WI38 (cell line): ENCODE measurements around the gene HDAC8.

Experiments
- H3K4me3 ChIP-seq: 2 replicates; pipeline ENCODE4 v1.5.1; 2011; ENCODE audit warnings: low read depth, mild to moderate bottlenecking, control low read depth, low read length
- CTCF ChIP-seq: IDR thresholded peaks from 2 replicates; pipeline ENCODE4 v1.5.1; 2012; ENCODE audit warnings: low read depth, mild to moderate bottlenecking, control low read depth, low read length

The HDAC8 gene

GRCh38 chrX:72392816-72393800 is 179.5 kb downstream of the HDAC8 start:
- no peak overlapping the region for H3K4me3 ChIP-seq
- TF ChIP-seq CTCF = no peak

- H3K4me3 ChIP-seq = no peak overlapping the region
- TF ChIP-seq CTCF = no peak
Measured at GRCh38 chrX:72392042-72392441, 180.6 kb downstream of the HDAC8 start.

GRCh38 chrX:72387247-72387646 is 185.4 kb downstream of the HDAC8 start:
- no peak for TF ChIP-seq CTCF
- no peak overlapping the region for H3K4me3 ChIP-seq

GRCh38 chrX:72382202-72382595 is 190.4 kb downstream of the HDAC8 start:
- no peak overlapping the region for H3K4me3 ChIP-seq
- no peak for TF ChIP-seq CTCF

GRCh38 chrX:72381439-72382201 is 191.0 kb downstream of the HDAC8 start:
- TF ChIP-seq CTCF = no peak

GRCh38 chrX:72376124-72376523 is 196.5 kb downstream of the HDAC8 start:
- TF ChIP-seq CTCF = no peak
- H3K4me3 ChIP-seq = no peak overlapping the region

More at GRCh38 chrX:72381439-72382201, 191.0 kb downstream of the HDAC8 start:
- no peak overlapping the region for H3K4me3 ChIP-seq

GRCh38 chrX:72373136-72373535 is 199.5 kb downstream of the HDAC8 start:
- TF ChIP-seq CTCF = no peak
- no peak overlapping the region for H3K4me3 ChIP-seq
